Activated CD8-positive, alpha-beta memory T cell treated with anti-CD3 and anti-CD28 coated beads for 1 hour (primary cell): Measurements from ENCODE around the gene ATXN7L3.
"Not testable (repeated sequence)": the region's sequence is repeated elsewhere in the genome, so short reads cannot be mapped to it uniquely, and the experiment has no call there.

Experiments
- DNase-seq, 2 donors: peaks; one replicate each; pipeline ENCODE4 v3.0.0-alpha.2; 2020; ENCODE audit warnings: low read depth in 1 of 2; ENCODE audit errors: extremely low read depth in 1 of 2

ATXN7L3 gene

GRCh38 chr17:44199553-44200477 lies at the start of gene ATXN7L3:
Gene ATXN7L3 (minus strand): TSS chr17:44199884. CDS start chr17:44198070, 1,814 bp downstream.
- peak; percentile 99 to 100 for DNase-seq

GRCh38 chr17:44247876-44248736 lies 48.4 kb upstream of the ATXN7L3 start:
- no peak for DNase-seq

GRCh38 chr17:44247440-44247841 lies 47.8 kb upstream of the ATXN7L3 start:
- DNase-seq = no peak

- no peak for DNase-seq
Measured at GRCh38 chr17:44241106-44241624, 41.5 kb upstream of the ATXN7L3 start.

GRCh38 chr17:44237886-44238285 lies 38.2 kb upstream of the ATXN7L3 start:
- not testable (repeated sequence) for DNase-seq

- no peak for DNase-seq
Measured at GRCh38 chr17:44236444-44236991, 36.8 kb upstream of the ATXN7L3 start.

- no peak for DNase-seq
Measured at GRCh38 chr17:44235583-44235936, 35.9 kb upstream of the ATXN7L3 start.

- no peak for DNase-seq
Measured at GRCh38 chr17:44233582-44233981, 33.9 kb upstream of the ATXN7L3 start.

GRCh38 chr17:44232061-44232460 lies 32.4 kb upstream of the ATXN7L3 start:
- no peak for DNase-seq

- DNase-seq = no peak
Measured at GRCh38 chr17:44230140-44230539, 30.5 kb upstream of the ATXN7L3 start.

- DNase-seq = no peak
Measured at GRCh38 chr17:44229090-44229489, 29.4 kb upstream of the ATXN7L3 start.

- DNase-seq = no peak
Measured at GRCh38 chr17:44223541-44224071, 23.9 kb upstream of the ATXN7L3 start.

GRCh38 chr17:44222112-44222869 lies 22.6 kb upstream of the ATXN7L3 start:
- no peak for DNase-seq

- DNase-seq = no peak
Measured at GRCh38 chr17:44221862-44222111, 22.1 kb upstream of the ATXN7L3 start.

- DNase-seq = peak in 1 of 2 donors; percentile 34
Measured at GRCh38 chr17:44221084-44221861, 21.6 kb upstream of the ATXN7L3 start.

- no peak for DNase-seq
Measured at GRCh38 chr17:44220213-44221083, 20.8 kb upstream of the ATXN7L3 start.

- DNase-seq = peak in 1 of 2 donors; percentile 59
Measured at GRCh38 chr17:44219616-44220212, 20.0 kb upstream of the ATXN7L3 start, which contains the start of gene UBTF. Gene UBTF (minus strand): TSS chr17:44219675. CDS start chr17:44218229, 1,446 bp downstream.

- peak in 1 of 2 donors; percentile 54 for DNase-seq
Measured at GRCh38 chr17:44219108-44219615, 19.5 kb upstream of the ATXN7L3 start.
